DOHH2 (cell line): ENCODE measurements around the gene BPHL.

ENCODE experiments used
- CTCF ChIP-seq: fragments of 200-600 bp; sonication (generic); IDR thresholded peaks from one replicate; pipeline ENCODE4 v1.5.1; 2014; ENCODE audit warnings: antibody characterized with exemption, mild to moderate bottlenecking, low read depth, low read length; ENCODE audit not compliant: poor library complexity, severe bottlenecking
- EZH2phosphoT487 ChIP-seq: fragments of 200-600 bp; sonication (generic); IDR thresholded peaks from 2 replicates; pipeline ENCODE4 v1.6.1; 2017; ENCODE audit warnings: borderline replicate concordance, mild to moderate bottlenecking, antibody characterized with exemption, low read length, moderate library complexity, mixed read lengths

- TF ChIP-seq CTCF (no peak), EZH2phosphoT487 (no peak)
Measured at GRCh38 chr6:3147914-3148757, 29.6 kb downstream of the BPHL start.
